ENCODE results near the gene RCN1.

The RCN1 gene

DNA sequence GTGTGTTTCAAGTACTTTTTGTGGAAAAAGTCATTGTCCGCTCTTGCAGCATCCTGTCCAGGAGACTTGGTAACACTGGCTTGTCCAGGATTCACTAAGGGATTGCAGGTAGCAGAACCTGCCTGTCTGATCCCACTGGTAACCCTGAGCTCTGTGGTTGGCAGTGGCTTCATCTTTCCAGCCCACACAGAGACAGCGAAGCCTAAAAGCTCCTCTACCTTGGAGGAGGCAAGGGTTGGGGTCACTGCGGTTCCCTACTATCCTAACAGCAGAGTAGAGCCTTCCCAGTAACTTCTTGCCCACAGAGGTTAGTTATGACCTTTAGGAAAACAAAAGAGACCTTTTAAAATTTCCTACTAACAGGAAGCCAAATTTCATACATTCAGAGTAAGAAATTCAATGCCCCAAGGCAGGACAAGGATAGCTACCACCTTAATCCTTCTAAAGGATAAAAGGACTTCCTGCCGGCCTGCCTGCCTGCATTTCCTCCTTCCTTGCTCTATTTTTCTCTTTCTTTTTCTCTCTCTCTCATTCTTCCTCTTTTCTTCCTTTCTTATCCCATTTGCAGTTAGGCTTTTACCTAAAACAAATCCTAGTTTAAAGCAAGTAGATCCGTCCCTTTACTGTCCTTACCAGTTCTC lies 8.4 kb upstream of the RCN1 start:
- no peak for DNase-seq (ENCODE audit: extremely low spot score)
- ChIA-PET CTCF (interaction anchor here (0.7 to 4.8 kb wide), 4 partner anchors 10 to 93 kb away, joined by 3 to 22 read pairs (median 6); no protein-coding TSS in a partner anchor), POLR2A (no interaction called here)
- TF ChIP-seq, protein P1, sequence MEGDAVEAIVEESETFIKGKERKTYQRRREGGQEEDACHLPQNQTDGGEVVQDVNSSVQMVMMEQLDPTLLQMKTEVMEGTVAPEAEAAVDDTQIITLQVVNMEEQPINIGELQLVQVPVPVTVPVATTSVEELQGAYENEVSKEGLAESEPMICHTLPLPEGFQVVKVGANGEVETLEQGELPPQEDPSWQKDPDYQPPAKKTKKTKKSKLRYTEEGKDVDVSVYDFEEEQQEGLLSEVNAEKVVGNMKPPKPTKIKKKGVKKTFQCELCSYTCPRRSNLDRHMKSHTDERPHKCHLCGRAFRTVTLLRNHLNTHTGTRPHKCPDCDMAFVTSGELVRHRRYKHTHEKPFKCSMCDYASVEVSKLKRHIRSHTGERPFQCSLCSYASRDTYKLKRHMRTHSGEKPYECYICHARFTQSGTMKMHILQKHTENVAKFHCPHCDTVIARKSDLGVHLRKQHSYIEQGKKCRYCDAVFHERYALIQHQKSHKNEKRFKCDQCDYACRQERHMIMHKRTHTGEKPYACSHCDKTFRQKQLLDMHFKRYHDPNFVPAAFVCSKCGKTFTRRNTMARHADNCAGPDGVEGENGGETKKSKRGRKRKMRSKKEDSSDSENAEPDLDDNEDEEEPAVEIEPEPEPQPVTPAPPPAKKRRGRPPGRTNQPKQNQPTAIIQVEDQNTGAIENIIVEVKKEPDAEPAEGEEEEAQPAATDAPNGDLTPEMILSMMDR (IDR thresholded peaks at IDR 0.05; ENCODE audit: control extremely low read depth, extremely low read depth, low read depth, missing control alignments): no peak

DNA sequence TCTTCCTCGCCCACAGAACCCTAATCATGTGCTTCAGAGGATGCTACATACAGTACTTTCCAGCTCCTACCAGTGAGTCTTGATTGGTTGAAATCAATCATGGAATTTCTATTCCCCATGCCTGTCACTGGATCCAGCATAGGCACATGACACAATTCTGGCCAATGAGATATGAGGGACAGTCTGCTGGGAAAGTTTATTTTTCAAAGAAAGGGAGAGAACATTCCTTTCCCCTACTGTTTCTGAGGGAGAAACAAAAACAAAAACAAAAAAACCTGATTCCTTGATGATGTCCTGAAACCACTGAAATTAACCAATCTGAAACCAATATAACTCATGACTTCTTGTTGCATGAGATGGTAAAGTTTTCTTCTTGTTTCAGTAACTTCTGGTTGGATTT lies 3.3 kb upstream of the RCN1 start:
- POLR2A ChIA-PET: no interaction called here
- TF ChIP-seq, protein P1 (IDR thresholded peaks at IDR 0.05; ENCODE audit: control extremely low read depth, extremely low read depth, low read depth, missing control alignments): no peak
- no peak for DNase-seq (ENCODE audit: extremely low spot score)
- CTCF ChIA-PET: interaction anchor here (1.1 to 2.0 kb wide), 2 partner anchors 8 to 15 kb away, joined by 3 to 8 read pairs; no protein-coding TSS in a partner anchor

DNA sequence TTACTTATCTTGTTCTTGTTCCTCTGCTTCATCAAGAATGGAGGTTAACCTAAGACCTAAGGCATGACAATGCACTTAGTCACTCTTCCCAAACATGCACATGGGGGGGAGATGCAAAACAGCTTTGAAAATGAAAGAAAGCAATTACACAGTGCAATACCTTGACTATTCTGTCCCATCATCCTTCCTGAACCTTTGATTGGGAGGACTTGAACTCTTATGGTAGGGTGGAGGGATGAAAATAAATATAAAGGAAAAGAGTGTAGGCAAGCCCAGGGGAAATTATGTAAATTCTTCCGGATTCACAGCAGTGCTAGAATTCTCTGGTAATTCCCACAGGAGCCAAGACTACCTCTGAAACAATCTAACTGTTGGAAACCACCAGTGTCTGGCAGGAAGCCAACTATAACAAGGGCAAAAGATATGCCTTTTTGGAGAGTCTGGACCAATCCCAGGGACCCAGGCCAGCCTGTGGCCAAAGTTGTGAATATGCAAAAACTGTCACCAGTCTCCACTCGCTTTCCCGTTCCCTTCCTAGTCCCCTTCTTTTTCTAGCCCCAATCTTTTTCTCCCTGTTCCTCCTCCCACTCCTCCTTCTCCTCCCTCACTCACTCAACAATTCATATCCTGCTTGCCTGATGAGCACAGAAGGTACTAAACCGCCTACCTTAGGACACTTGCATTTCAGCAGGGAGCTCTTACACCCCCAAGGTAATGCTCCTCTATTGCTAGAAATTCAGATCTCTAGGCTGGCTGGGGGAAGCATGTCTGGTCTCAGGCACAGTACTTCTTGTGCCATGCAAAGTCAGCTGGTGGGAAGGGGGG lies 2.5 kb upstream of the RCN1 start:
- no peak for DNase-seq (ENCODE audit: extremely low spot score)
- ChIA-PET POLR2A (no interaction called here), CTCF (interaction anchor here (0.8 to 2.0 kb wide), 9 partner anchors 10 to 88 kb away, joined by 3 to 8 read pairs (median 3); no protein-coding TSS in a partner anchor)

DNA sequence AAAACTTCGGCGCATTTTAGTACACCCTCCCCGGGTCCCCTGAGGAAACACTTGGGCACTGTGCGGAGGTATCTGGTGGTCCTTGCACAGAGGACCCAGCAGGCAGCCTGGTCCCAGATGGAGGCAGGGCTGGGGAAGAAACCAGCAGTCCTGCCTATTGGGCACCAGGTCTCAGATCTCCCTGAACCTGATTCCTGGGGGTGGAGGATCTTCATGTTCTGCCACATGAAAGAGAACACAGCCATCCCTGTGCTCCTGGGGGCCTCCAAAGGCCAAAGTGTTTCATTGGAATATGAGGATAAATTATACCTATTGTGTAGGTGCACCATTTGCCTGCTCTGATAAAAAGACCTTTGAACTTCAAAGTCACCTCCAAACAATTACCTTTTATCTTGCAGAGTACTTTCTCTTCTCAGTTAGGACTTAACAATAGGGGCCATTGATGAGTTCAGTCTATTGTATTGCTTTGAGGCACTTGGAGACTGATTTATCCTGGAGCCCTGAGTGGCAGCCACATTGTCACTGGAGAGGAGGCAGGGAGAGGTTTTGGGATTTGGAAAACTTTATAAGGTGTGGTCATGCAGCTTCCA lies 1.8 kb downstream of the RCN1 start:
- TF ChIP-seq, protein P1 (IDR thresholded peaks at IDR 0.05; ENCODE audit: control extremely low read depth, extremely low read depth, low read depth, missing control alignments): no peak
- CTCF ChIA-PET: interaction anchor here (2.1 kb wide), 1 partner anchor 11 kb away, joined by 5 read pairs; no protein-coding TSS in a partner anchor
- no peak for DNase-seq (ENCODE audit: extremely low spot score)
- POLR2A ChIA-PET: no interaction called here

More for the DNA sequence above, 2.5 kb upstream of the RCN1 start:
- TF ChIP-seq, protein P1 (IDR thresholded peaks at IDR 0.05; ENCODE audit: control extremely low read depth, extremely low read depth, low read depth, missing control alignments): no peak

DNA sequence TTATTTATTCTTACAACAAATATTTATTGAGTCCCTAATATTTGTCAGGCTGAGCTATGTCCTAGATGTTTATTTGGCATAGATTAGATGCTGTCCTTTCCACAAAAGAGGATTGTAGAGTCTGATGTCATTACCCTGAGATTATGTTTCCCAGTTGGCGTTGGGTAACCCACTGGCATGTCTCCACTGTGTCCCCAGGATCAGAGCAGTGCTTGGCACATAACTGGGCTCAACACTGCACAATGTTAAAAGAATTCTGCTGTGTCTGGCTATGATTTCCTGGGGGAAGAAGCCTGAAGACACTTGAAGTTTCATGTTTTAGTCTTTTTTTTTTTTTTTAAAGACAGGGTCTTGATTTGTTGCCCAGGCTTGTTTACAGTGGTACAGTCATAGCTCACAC lies 4.0 kb downstream of the RCN1 start:
- TF ChIP-seq, protein P1 (IDR thresholded peaks at IDR 0.05; ENCODE audit: control extremely low read depth, extremely low read depth, low read depth, missing control alignments): no peak
- ChIA-PET POLR2A (interaction anchor here (0.7 to 1.2 kb wide), 2 partner anchors 8 to 71 kb away, joined by 3 read pairs; no protein-coding TSS in a partner anchor), CTCF (interaction anchor here (0.8 to 2.8 kb wide), 4 partner anchors 9 to 59 kb away, joined by 3 to 8 read pairs (median 5); no protein-coding TSS in a partner anchor)
- DNase-seq (ENCODE audit: extremely low spot score): no peak
